ENCODE results near the gene KCNMA1. TPM values are rescaled to one million over a fixed set of nuclear protein-coding genes. Genes with fewer than 3 reads are reported as not detected.

The KCNMA1 gene
- polyA plus RNA-seq, 1 experiment: 21.4 TPM

DNA sequence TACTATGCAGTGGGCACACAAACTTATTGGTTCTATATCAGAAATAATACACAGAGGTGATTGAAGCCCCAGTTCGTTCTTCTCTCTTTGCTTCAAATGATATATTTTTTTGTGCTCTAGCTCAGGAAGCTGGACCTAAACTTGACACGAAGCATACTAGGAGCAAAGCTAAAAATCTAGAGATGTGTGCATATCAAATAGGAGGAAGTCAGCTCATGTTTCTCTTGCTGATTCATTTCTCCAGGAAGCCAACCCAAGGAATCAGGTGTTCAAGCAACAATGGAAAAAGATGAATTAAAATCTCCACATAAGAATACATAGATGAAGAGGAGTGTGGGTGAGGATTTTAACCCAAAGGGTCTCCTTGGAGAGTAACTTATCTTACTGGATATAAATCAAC is 432.5 kb downstream of the KCNMA1 start:
- H3K4me3 ChIP-seq (ENCODE audit: low read depth, low read length): no peak overlapping the region
- no peaks in the 10 kb centered on the region for H3K36me3 ChIP-seq (ENCODE audit: control insufficient read depth, insufficient read depth, low read length)
- TF ChIP-seq, protein P1, sequence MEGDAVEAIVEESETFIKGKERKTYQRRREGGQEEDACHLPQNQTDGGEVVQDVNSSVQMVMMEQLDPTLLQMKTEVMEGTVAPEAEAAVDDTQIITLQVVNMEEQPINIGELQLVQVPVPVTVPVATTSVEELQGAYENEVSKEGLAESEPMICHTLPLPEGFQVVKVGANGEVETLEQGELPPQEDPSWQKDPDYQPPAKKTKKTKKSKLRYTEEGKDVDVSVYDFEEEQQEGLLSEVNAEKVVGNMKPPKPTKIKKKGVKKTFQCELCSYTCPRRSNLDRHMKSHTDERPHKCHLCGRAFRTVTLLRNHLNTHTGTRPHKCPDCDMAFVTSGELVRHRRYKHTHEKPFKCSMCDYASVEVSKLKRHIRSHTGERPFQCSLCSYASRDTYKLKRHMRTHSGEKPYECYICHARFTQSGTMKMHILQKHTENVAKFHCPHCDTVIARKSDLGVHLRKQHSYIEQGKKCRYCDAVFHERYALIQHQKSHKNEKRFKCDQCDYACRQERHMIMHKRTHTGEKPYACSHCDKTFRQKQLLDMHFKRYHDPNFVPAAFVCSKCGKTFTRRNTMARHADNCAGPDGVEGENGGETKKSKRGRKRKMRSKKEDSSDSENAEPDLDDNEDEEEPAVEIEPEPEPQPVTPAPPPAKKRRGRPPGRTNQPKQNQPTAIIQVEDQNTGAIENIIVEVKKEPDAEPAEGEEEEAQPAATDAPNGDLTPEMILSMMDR (IDR thresholded peaks at IDR 0.05; ENCODE audit: insufficient read depth, low read depth, low read length): no peak
- ChIA-PET CTCF (interaction anchor here (1.2 to 1.3 kb wide), 3 partner anchors 23 to 40 kb away, joined by 3 to 4 read pairs (median 3); no protein-coding TSS in a partner anchor), POLR2A (no interaction called here)
- no peak for DNase-seq (ENCODE audit: low read depth)
- no peaks in the 10 kb centered on the region for H3K27me3 ChIP-seq (ENCODE audit: control insufficient read depth, insufficient read depth, low read length)

DNA sequence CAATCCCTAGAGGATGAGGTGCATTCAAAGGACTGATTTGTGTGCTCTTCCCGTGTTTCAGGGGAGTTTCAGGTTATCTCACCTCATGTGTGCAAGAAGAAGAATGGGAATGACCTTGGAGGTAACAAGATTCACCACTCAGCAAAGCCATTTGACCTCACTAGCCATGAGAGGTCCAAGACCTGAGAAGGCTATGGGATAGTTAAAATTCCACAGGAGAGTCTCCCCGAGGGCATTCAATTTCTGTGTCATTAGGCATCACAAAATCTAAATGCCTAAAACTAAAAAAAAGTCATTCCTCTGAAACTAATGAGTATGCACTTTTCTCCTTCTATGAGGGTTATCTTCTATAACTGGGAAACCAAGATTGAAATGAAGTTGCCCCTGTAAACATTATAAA is 433.4 kb downstream of the KCNMA1 start:
- DNase-seq (ENCODE audit: low read depth): no peak
- POLR2A ChIA-PET: no interaction called here
- no peak overlapping the region for H3K4me3 ChIP-seq (ENCODE audit: low read depth, low read length)
- CTCF ChIA-PET: interaction anchor here (1.3 kb wide), 1 partner anchor 22 kb away, joined by 3 read pairs; no protein-coding TSS in a partner anchor
- no peaks in the 10 kb centered on the region for H3K27me3 ChIP-seq (ENCODE audit: control insufficient read depth, insufficient read depth, low read length)
- TF ChIP-seq, protein P1 (IDR thresholded peaks at IDR 0.05; ENCODE audit: insufficient read depth, low read depth, low read length): no peak
- H3K36me3 ChIP-seq (ENCODE audit: control insufficient read depth, insufficient read depth, low read length): no peaks in the 10 kb centered on the region

DNA sequence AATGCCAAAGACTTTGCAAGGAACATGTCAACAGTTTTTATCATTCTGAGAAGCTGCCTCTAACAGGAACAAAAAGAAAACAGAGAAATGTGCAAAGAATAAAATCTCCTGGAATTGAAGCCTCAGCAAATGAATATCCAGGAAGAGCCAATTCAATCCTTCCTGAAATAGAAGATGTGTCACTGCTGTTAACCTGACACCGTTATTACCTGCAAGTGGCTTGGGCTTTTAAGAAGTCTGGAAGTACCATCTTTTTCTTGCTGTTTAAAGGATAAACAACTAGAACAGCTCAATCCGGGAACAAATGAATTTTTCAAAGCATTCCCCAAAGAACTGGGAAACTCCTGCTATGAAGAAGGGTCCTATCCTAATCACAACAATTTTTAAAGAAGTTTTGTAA is 434.8 kb downstream of the KCNMA1 start:
- no peak for DNase-seq (ENCODE audit: low read depth)
- Histone ChIP-seq H3K4me3 (ENCODE audit: low read depth, low read length) (no peak overlapping the region), H3K36me3 (ENCODE audit: control insufficient read depth, insufficient read depth, low read length) (no peaks in the 10 kb centered on the region), H3K27me3 (ENCODE audit: control insufficient read depth, insufficient read depth, low read length) (no peaks in the 10 kb centered on the region)
- ChIA-PET POLR2A (no interaction called here), CTCF (no interaction called here)
- TF ChIP-seq, protein P1 (IDR thresholded peaks at IDR 0.05; ENCODE audit: insufficient read depth, low read depth, low read length): no peak

DNA sequence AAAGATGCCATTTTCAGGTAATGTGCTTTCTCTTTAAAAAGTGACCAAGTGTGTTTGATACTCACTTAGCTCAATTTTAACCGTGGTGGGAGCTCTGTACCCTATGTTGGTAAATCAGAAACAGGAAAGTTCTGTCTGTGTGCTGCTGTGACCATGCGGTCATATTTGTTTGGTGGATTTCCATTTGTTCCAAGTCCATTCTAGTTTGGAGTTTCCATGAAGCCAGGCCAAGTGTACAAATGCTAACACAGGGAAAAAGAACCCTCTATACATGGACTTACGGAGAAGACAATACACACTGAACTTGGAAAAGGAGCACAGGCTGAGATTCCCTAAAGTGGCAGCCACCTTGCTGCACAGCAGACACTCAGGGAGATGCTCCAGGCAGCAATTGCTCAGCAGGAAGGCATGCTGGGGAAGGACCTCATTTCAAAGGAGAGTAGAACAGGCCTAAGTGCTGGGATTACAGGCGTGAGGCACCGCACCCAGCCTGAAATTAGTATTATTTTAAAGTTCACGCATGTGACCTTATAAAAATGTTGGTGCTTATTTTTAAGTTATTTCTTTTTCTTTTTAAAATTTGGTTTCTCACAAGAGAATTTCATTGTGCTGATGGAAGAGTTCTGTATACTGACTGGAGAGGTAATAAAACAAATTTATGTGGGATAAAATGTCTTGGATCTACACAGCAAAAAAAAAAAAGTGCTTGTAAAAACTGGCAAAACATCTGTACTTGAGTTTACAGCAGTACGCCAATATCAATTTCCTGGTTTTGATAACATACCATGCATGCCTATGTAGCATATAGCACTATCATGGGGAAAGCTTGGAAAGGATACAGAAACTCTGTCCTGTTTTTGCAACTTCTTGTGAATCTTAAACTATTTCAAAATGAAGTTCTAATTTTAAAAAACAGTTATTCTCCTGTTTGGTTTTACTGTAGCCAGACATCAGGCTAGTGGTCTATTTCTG is 436.2 kb downstream of the KCNMA1 start:
- no peak for DNase-seq (ENCODE audit: low read depth)
- POLR2A ChIA-PET: no interaction called here
- Histone ChIP-seq H3K27me3 (ENCODE audit: control insufficient read depth, insufficient read depth, low read length) (no peaks in the 10 kb centered on the region), H3K36me3 (ENCODE audit: control insufficient read depth, insufficient read depth, low read length) (no peaks in the 10 kb centered on the region), H3K4me3 (ENCODE audit: low read depth, low read length) (no peak overlapping the region)
- TF ChIP-seq, protein P1 (IDR thresholded peaks at IDR 0.05; ENCODE audit: insufficient read depth, low read depth, low read length): no peak
- CTCF ChIA-PET: interaction anchor here (1.3 kb wide), 1 partner anchor 27 kb away, joined by 3 read pairs; no protein-coding TSS in a partner anchor

DNA sequence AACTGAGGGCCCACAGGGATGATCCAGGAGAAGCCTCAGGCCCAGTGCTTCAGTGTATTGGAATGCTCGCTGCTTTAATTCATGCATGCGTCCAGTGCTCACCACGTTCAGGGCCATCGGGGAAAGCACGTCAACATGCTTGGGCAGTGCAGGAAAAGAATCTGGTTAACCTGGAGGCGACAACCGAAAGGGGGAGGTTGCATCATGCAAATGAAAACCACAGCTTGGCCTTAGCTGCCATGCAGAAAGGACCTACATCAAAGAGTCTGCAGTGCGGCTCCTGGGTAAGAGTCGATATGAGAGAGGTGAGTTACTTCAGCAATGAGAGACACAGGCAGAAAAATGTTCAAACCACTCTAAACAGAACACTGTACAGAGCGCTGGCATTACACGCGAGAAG is 440.1 kb downstream of the KCNMA1 start:
- CTCF ChIA-PET: interaction anchor here (0.6 kb wide), 1 partner anchor 145 kb away, joined by 3 read pairs; no protein-coding TSS in a partner anchor

More for the DNA sequence above, 440.1 kb downstream of the KCNMA1 start:
- no peaks in the 10 kb centered on the region for H3K36me3 ChIP-seq (ENCODE audit: control insufficient read depth, insufficient read depth, low read length)
- POLR2A ChIA-PET: no interaction called here
- H3K4me3 ChIP-seq (ENCODE audit: low read depth, low read length): no peak overlapping the region
- no peak for DNase-seq (ENCODE audit: low read depth)
- TF ChIP-seq, protein P1 (IDR thresholded peaks at IDR 0.05; ENCODE audit: insufficient read depth, low read depth, low read length): no peak
- no peaks in the 10 kb centered on the region for H3K27me3 ChIP-seq (ENCODE audit: control insufficient read depth, insufficient read depth, low read length)
